Measurements from ENCODE around the gene VTA1. TPM values are rescaled to one million over a fixed set of nuclear protein-coding genes. Genes with fewer than 3 reads are reported as not detected.

The VTA1 gene
- total and polyA plus RNA-seq, 2 of the 8 experiments (the other 6 are each of a cell fraction or from before 2014, with no cell fraction given): 63.6 to 67.0 TPM

DNA sequence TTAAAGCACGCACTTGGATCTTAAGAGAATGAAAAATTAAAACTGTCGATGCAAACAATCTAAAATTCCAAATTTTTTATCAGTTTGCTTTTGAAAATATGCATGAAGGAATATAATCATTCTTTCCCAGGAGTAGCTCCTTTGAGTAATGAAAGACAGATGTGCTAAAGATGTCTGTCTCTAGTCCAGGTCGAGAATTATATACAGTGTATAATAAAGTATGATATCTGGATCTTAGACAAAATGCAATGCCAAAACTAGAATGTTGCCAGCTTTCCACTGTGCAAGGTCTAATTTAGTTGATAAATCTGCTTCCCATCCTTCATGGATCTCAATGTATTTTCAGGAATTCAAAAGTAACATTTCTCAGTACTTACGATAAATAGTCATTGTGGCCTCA, 89.6 kb downstream of the VTA1 start:
- no peak overlapping the region for H2BK12ac ChIP-seq (ENCODE audit: low read depth, low read length)
- no peak overlapping the region for H3K14ac ChIP-seq (ENCODE audit: insufficient read length)
- H3K79me2 ChIP-seq (ENCODE audit: control insufficient read depth in 1 of 2, insufficient read depth in 2 of 2, low read length in 2 of 2): no peaks in the 10 kb centered on the region
- no peak overlapping the region for H3K27ac ChIP-seq (ENCODE audit: low read depth, low read length)
- H2BK20ac ChIP-seq (ENCODE audit: low read length): no peak overlapping the region
- no peak overlapping the region for H2BK5ac ChIP-seq (ENCODE audit: low read depth, low read length)
- H2BK120ac ChIP-seq (replicated peaks; ENCODE audit: low read depth, low read length): no peak overlapping the region
- H3K4me1 ChIP-seq (replicated peaks in 1 of 4; ENCODE audit: control insufficient read depth in 3 of 4, insufficient read depth in 4 of 4, low read length in 3 of 4): peaks cover 0 to 3% (median 2%) of the 10 kb centered on the region in 4 experiments; a peak in 3 of 7 replicates
- H3K79me1 ChIP-seq (ENCODE audit: low read depth, low read length): no peaks in the 10 kb centered on the region
- ChIA-PET POLR2A (ENCODE audit: partially characterized antibody) (no interaction called here), CTCF (ENCODE audit: partially characterized antibody) (no interaction called here)
- H3K23ac ChIP-seq (ENCODE audit: insufficient read length): no peak overlapping the region
- H3K9me3 ChIP-seq (ENCODE audit: insufficient read depth in 2 of 2, low read depth in 1 of 2, low read length in 1 of 2): no peaks in the 10 kb centered on the region
- no peaks in the 10 kb centered on the region for H4K20me1 ChIP-seq (replicated peaks in 1 of 2; ENCODE audit: control insufficient read depth in 1 of 2, insufficient read depth in 2 of 2, low read length in 2 of 2)
- H3K27me3 ChIP-seq (replicated peaks in 1 of 4; ENCODE audit: control insufficient read depth in 3 of 4, extremely low read depth in 1 of 4, insufficient read depth in 3 of 4, low read length in 3 of 4): no peaks in the 10 kb centered on the region
- WGBS, 2 experiments (ENCODE audit: extremely low coverage in 1 of 2, insufficient coverage in 1 of 2, insufficient read length in 1 of 2, insufficient replicate concordance in 2 of 2, low coverage in 1 of 2, low lambda C conversion rate in 2 of 2, missing lambda C conversion rate in 1 of 2): 94% methylated on average over 4 of the region's 4 CpGs; no CpG with 5 or more reads in 1 of the 2 experiments
- H3K23me2 ChIP-seq (ENCODE audit: low read depth, low read length): no peaks in the 10 kb centered on the region
- H2BK15ac ChIP-seq (ENCODE audit: low read length): no peak overlapping the region
- no peak overlapping the region for H3K4me3 ChIP-seq (ENCODE audit: extremely low read depth in 1 of 4, insufficient read depth in 2 of 4, low read depth in 3 of 4, low read length in 4 of 4)
- no peak overlapping the region for H3K4ac ChIP-seq (replicated peaks; ENCODE audit: insufficient read length, low read depth, low read length)
- H2AFZ ChIP-seq (ENCODE audit: low read length): no peak overlapping the region
- no peak overlapping the region for H3K9ac ChIP-seq (replicated peaks in 1 of 4; ENCODE audit: extremely low read depth in 1 of 4, low read depth in 3 of 4, low read length in 3 of 4)
- no peak for FAIRE-seq
- H3K18ac ChIP-seq (ENCODE audit: extremely low read depth, low read length): no peak overlapping the region
- H3K4me2 ChIP-seq (ENCODE audit: insufficient read depth in 1 of 2, low read depth in 2 of 2, low read length in 2 of 2): no peak overlapping the region
- H3K36me3 ChIP-seq (ENCODE audit: control insufficient read depth in 2 of 4, insufficient read depth in 4 of 4, low read length in 3 of 4): no peaks in the 10 kb centered on the region
- no peak for DNase-seq (ENCODE audit: low read depth in 1 of 2, low spot score in 2 of 2)
- no peak overlapping the region for H2AK5ac ChIP-seq (ENCODE audit: low read depth, low read length)
- no peak overlapping the region for H4K5ac ChIP-seq (ENCODE audit: insufficient read length, low read depth, low read length)
- H3K56ac ChIP-seq (replicated peaks; ENCODE audit: insufficient read length, low read depth, low read length): no peak overlapping the region
- H4K91ac ChIP-seq (replicated peaks; ENCODE audit: insufficient read length, low read length): no peak overlapping the region
- H4K8ac ChIP-seq (ENCODE audit: extremely low read depth, insufficient read depth, low read length): no peak overlapping the region
- TF ChIP-seq CHD1 (IDR thresholded peaks at IDR 0.05; ENCODE audit: low read depth, low read length) (no peak), SAP30 (IDR thresholded peaks at IDR 0.05; ENCODE audit: insufficient read depth, insufficient replicate concordance, low read length) (no peak), POLR2AphosphoS5 (IDR thresholded peaks at IDR 0.05; ENCODE audit: low read depth, low read length) (no peak), SP4 (IDR thresholded peaks at IDR 0.05; ENCODE audit: low read length) (no peak), HDAC2 (IDR thresholded peaks at IDR 0.05; ENCODE audit: borderline replicate concordance in 1 of 2, low read depth in 2 of 2, low read length in 2 of 2) (no peak), MAFK (IDR thresholded peaks at IDR 0.05; ENCODE audit: low read depth, low read length) (no peak), CBX5 (IDR thresholded peaks at IDR 0.05; ENCODE audit: low read depth, low read length) (no peak), CHD2 (IDR thresholded peaks at IDR 0.05; ENCODE audit: low read length) (no peak), JUN (IDR thresholded peaks at IDR 0.05; ENCODE audit: low read depth, low read length) (no peak), ZNF274 (IDR thresholded peaks at IDR 0.05; ENCODE audit: borderline replicate concordance, extremely low read depth, low read length) (no peak)
- TF ChIP-seq, protein P1, sequence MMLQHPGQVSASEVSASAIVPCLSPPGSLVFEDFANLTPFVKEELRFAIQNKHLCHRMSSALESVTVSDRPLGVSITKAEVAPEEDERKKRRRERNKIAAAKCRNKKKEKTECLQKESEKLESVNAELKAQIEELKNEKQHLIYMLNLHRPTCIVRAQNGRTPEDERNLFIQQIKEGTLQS (IDR thresholded peaks at IDR 0.05; ENCODE audit: insufficient read depth, low read depth, low read length): no peak
- TF ChIP-seq, protein P2, sequence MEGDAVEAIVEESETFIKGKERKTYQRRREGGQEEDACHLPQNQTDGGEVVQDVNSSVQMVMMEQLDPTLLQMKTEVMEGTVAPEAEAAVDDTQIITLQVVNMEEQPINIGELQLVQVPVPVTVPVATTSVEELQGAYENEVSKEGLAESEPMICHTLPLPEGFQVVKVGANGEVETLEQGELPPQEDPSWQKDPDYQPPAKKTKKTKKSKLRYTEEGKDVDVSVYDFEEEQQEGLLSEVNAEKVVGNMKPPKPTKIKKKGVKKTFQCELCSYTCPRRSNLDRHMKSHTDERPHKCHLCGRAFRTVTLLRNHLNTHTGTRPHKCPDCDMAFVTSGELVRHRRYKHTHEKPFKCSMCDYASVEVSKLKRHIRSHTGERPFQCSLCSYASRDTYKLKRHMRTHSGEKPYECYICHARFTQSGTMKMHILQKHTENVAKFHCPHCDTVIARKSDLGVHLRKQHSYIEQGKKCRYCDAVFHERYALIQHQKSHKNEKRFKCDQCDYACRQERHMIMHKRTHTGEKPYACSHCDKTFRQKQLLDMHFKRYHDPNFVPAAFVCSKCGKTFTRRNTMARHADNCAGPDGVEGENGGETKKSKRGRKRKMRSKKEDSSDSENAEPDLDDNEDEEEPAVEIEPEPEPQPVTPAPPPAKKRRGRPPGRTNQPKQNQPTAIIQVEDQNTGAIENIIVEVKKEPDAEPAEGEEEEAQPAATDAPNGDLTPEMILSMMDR (IDR thresholded peaks at IDR 0.05; ENCODE audit: control extremely low read depth in 1 of 3, insufficient read depth in 1 of 3, low read depth in 1 of 3, low read length in 3 of 3): no peak

All from H1 (cell line).